ENCODE results near the gene BCAS3.
A peak's percentile ranks its signal among the peaks of the same experiment; 100 is the strongest.

BCAS3 gene

GRCh38 chr17:61152898-61153297, 475.2 kb downstream of the BCAS3 start:
- TF ChIP-seq FOXA1 (IDR thresholded peaks at IDR 0.05) (no peak), PKNOX1 (IDR thresholded peaks at IDR 0.05) (peak; percentile 28; the same call in 1 of the 2 replicates)
- DNase-seq (ENCODE audit: extremely low spot score), result no peak
- ChIA-PET CTCF (no interaction called here), POLR2A (no interaction called here)

- ChIA-PET POLR2A (no interaction called here), CTCF (interaction anchor here (0.6 to 0.7 kb wide), 2 partner anchors 52 to 190 kb away, joined by 3 read pairs; no protein-coding TSS in a partner anchor)
- no peak for DNase-seq (ENCODE audit: extremely low spot score)
- TF ChIP-seq FOXA1 (IDR thresholded peaks at IDR 0.05), result no peak
Measured at GRCh38 chr17:61155590-61156237, 478.1 kb downstream of the BCAS3 start.

GRCh38 chr17:61157246-61157886, 479.7 kb downstream of the BCAS3 start:
- ChIA-PET POLR2A (interaction anchor here (1.4 kb wide), 1 partner anchor 40 kb away, joined by 3 read pairs; no protein-coding TSS in a partner anchor), CTCF (no interaction called here)
- DNase-seq (ENCODE audit: extremely low spot score), result peak; percentile 61
- no peak for TF ChIP-seq SUZ12 (IDR thresholded peaks at IDR 0.05)
- no peak for TF ChIP-seq ZNF384 (IDR thresholded peaks at IDR 0.05)
- TF ChIP-seq FOXM1 (IDR thresholded peaks at IDR 0.05; ENCODE audit: borderline replicate concordance), result no peak
- TF ChIP-seq BHLHE40 (IDR thresholded peaks at IDR 0.05; ENCODE audit: borderline replicate concordance), result no peak
- no peak for TF ChIP-seq NFRKB (IDR thresholded peaks at IDR 0.05)
- TF ChIP-seq LEF1 (IDR thresholded peaks at IDR 0.05; ENCODE audit: borderline replicate concordance), result no peak
- no peak for TF ChIP-seq TARDBP (IDR thresholded peaks at IDR 0.05)
- no peak for TF ChIP-seq ARNT (IDR thresholded peaks at IDR 0.05)
- no peak for TF ChIP-seq SP1 (IDR thresholded peaks at IDR 0.05)
- no peak for TF ChIP-seq L3MBTL2 (conservative IDR thresholded peaks at IDR 0.05)
- no peak for TF ChIP-seq CTBP1 (IDR thresholded peaks at IDR 0.05; ENCODE audit: borderline replicate concordance)
- TF ChIP-seq ELF4 (IDR thresholded peaks at IDR 0.05), result no peak
- no peak for TF ChIP-seq FOXA1 (IDR thresholded peaks at IDR 0.05)
- TF ChIP-seq PKNOX1 (IDR thresholded peaks at IDR 0.05), result no peak
- TF ChIP-seq HDGF (IDR thresholded peaks at IDR 0.05; ENCODE audit: borderline replicate concordance), result no peak
- no peak for TF ChIP-seq FOXK2 (IDR thresholded peaks at IDR 0.05)

GRCh38 chr17:61158376-61158775, 480.7 kb downstream of the BCAS3 start:
- POLR2A ChIA-PET, result interaction anchor here (1.4 kb wide), 1 partner anchor 39 kb away, joined by 3 read pairs; no protein-coding TSS in a partner anchor
- DNase-seq (ENCODE audit: extremely low spot score), result no peak
- no peak for TF ChIP-seq SP1 (IDR thresholded peaks at IDR 0.05)
- no peak for TF ChIP-seq ELF4 (IDR thresholded peaks at IDR 0.05)
- no peak for TF ChIP-seq CTBP1 (IDR thresholded peaks at IDR 0.05; ENCODE audit: borderline replicate concordance)
- TF ChIP-seq ZNF384 (IDR thresholded peaks at IDR 0.05), result no peak
- TF ChIP-seq L3MBTL2 (conservative IDR thresholded peaks at IDR 0.05), result no peak
- TF ChIP-seq PKNOX1 (IDR thresholded peaks at IDR 0.05), result no peak
- no peak for TF ChIP-seq ARNT (IDR thresholded peaks at IDR 0.05)
- no peak for TF ChIP-seq TARDBP (IDR thresholded peaks at IDR 0.05)
- CTCF ChIA-PET, result no interaction called here

GRCh38 chr17:61159221-61159814, 481.7 kb downstream of the BCAS3 start:
- POLR2A ChIA-PET, result no interaction called here

More at GRCh38 chr17:61159221-61159814, 481.7 kb downstream of the BCAS3 start:
- TF ChIP-seq HDGF (IDR thresholded peaks at IDR 0.05; ENCODE audit: borderline replicate concordance) (no peak), BHLHE40 (IDR thresholded peaks at IDR 0.05; ENCODE audit: borderline replicate concordance) (no peak), FOXA1 (IDR thresholded peaks at IDR 0.05) (no peak), ELF4 (IDR thresholded peaks at IDR 0.05) (no peak), ZNF384 (IDR thresholded peaks at IDR 0.05) (no peak), L3MBTL2 (conservative IDR thresholded peaks at IDR 0.05) (no peak), CTBP1 (IDR thresholded peaks at IDR 0.05; ENCODE audit: borderline replicate concordance) (no peak), FOXM1 (IDR thresholded peaks at IDR 0.05; ENCODE audit: borderline replicate concordance) (no peak), SUZ12 (IDR thresholded peaks at IDR 0.05) (no peak), LEF1 (IDR thresholded peaks at IDR 0.05; ENCODE audit: borderline replicate concordance) (no peak), ARNT (IDR thresholded peaks at IDR 0.05) (no peak), TARDBP (IDR thresholded peaks at IDR 0.05) (no peak), NFRKB (IDR thresholded peaks at IDR 0.05) (no peak), PKNOX1 (IDR thresholded peaks at IDR 0.05) (no peak)
- no peak for DNase-seq (ENCODE audit: extremely low spot score)
- CTCF ChIA-PET, result no interaction called here
